Loucy (cell line): ENCODE results near the gene BTBD9.

Experiments
- H2AFZ ChIP-seq: fragments of 200-600 bp; sonication (generic); 2 replicates; pipeline ENCODE4 v1.6.0; 2016; ENCODE audit warnings: antibody characterized with exemption, mild to moderate bottlenecking, low read length, moderate library complexity
- H3F3A ChIP-seq: fragments of 200-600 bp; 2 replicates; pipeline ENCODE4 v1.6.0; 2016; ENCODE audit warnings: antibody characterized with exemption, low read depth, mild to moderate bottlenecking
- H3K27me3 ChIP-seq: fragments of 200-600 bp; sonication (generic); 2 replicates; pipeline ENCODE4 v1.6.1; 2014; ENCODE audit warnings: low read length, mild to moderate bottlenecking; ENCODE audit not compliant: insufficient read depth, poor library complexity, severe bottlenecking
- H3K36me3 ChIP-seq: fragments of 200-600 bp; sonication (generic); 2 replicates; pipeline ENCODE4 v1.6.1; 2016; ENCODE audit warnings: low read length; ENCODE audit not compliant: insufficient read depth
- H3K4me1 ChIP-seq: fragments of 200-600 bp; sonication (generic); 2 replicates; pipeline ENCODE4 v1.5.1; 2014; ENCODE audit warnings: low read length, mild to moderate bottlenecking; ENCODE audit not compliant: insufficient read depth, poor library complexity, severe bottlenecking
- H3K4me2 ChIP-seq: fragments of 200-600 bp; sonication (generic); 2 replicates; pipeline ENCODE4 v1.6.0; 2014; ENCODE audit warnings: antibody characterized with exemption, low read length, low read depth, mild to moderate bottlenecking; ENCODE audit not compliant: poor library complexity, severe bottlenecking
- H3K4me3 ChIP-seq: fragments of 200-600 bp; sonication (generic); 2 replicates; pipeline ENCODE4 v1.5.1; 2014; ENCODE audit warnings: low read length, mild to moderate bottlenecking, mixed read lengths; ENCODE audit not compliant: poor library complexity, severe bottlenecking
- H3K79me2 ChIP-seq: fragments of 200-600 bp; sonication (generic); 2 replicates; pipeline ENCODE4 v1.6.1; 2014; ENCODE audit warnings: low read length; ENCODE audit not compliant: insufficient read depth
- H3K9ac ChIP-seq: fragments of 200-600 bp; sonication (generic); 2 replicates; pipeline ENCODE4 v1.6.0; 2014; ENCODE audit warnings: mild to moderate bottlenecking, low read depth, low read length, moderate library complexity; ENCODE audit not compliant: poor library complexity, severe bottlenecking
- H3K9me2 ChIP-seq: fragments of 200-600 bp; sonication (generic); replicated peaks from 2 replicates; pipeline ENCODE4 v1.6.1; 2016; ENCODE audit warnings: low read depth, low read length, mixed read lengths
- H3K9me3 ChIP-seq: fragments of 200-600 bp; sonication (generic); 2 replicates; pipeline ENCODE4 v1.6.1; 2014; ENCODE audit warnings: mild to moderate bottlenecking, antibody characterized with exemption, low read length, low read depth; ENCODE audit not compliant: insufficient read depth
- H4K20me1 ChIP-seq: fragments of 200-600 bp; sonication (generic); 2 replicates; pipeline ENCODE4 v1.6.0; 2014; ENCODE audit warnings: antibody characterized with exemption, low read length, mild to moderate bottlenecking; ENCODE audit not compliant: insufficient read depth, poor library complexity, severe bottlenecking
- EZH2phosphoT487 ChIP-seq: fragments of 200-600 bp; IDR thresholded peaks from 2 replicates; pipeline ENCODE4 v1.6.1; 2018; ENCODE audit warnings: antibody characterized with exemption, mild to moderate bottlenecking, moderate library complexity, borderline replicate concordance
- TF ChIP-seq, protein P1 (sequence below): fragments of 200-600 bp; sonication (generic); conservative IDR thresholded peaks from 2 replicates; pipeline ENCODE4 v1.5.1; 2014; ENCODE audit warnings: mild to moderate bottlenecking, antibody characterized with exemption, low read length

Gene BTBD9

DNA sequence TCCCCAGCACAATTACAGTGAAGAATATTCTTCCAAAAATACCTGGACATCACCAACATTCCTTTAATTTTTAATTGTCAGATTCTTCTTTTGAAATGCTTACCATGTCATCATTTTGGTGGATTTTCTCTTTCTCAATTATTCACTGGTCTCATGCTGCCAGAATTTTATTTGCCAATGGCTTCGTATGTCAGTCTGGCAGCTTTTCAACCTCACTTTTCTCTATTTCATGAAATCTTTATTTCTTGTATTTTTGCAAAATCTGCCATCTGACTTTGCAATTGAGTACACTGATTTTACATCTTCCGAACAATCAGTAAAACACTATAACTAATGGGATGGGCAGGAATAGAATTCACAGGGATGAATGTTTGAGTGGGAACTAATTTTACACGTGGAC, 84.1 kb downstream of the BTBD9 start:
- no peak overlapping the region for H3K4me3 ChIP-seq
- no peak overlapping the region for H3K4me2 ChIP-seq
- H3K4me1 ChIP-seq = no peaks in the 10 kb centered on the region
- H3K9me2 ChIP-seq = no peaks in the 10 kb centered on the region
- H3K9ac ChIP-seq = no peak overlapping the region
- H3K27me3 ChIP-seq = no peaks in the 10 kb centered on the region
- H3K9me3 ChIP-seq = no peaks in the 10 kb centered on the region
- H4K20me1 ChIP-seq = no peaks in the 10 kb centered on the region
- no peaks in the 10 kb centered on the region for H3K36me3 ChIP-seq
- no peak overlapping the region for H2AFZ ChIP-seq
- no peaks in the 10 kb centered on the region for H3F3A ChIP-seq
- no peak for TF ChIP-seq EZH2phosphoT487
- TF ChIP-seq, protein P1, sequence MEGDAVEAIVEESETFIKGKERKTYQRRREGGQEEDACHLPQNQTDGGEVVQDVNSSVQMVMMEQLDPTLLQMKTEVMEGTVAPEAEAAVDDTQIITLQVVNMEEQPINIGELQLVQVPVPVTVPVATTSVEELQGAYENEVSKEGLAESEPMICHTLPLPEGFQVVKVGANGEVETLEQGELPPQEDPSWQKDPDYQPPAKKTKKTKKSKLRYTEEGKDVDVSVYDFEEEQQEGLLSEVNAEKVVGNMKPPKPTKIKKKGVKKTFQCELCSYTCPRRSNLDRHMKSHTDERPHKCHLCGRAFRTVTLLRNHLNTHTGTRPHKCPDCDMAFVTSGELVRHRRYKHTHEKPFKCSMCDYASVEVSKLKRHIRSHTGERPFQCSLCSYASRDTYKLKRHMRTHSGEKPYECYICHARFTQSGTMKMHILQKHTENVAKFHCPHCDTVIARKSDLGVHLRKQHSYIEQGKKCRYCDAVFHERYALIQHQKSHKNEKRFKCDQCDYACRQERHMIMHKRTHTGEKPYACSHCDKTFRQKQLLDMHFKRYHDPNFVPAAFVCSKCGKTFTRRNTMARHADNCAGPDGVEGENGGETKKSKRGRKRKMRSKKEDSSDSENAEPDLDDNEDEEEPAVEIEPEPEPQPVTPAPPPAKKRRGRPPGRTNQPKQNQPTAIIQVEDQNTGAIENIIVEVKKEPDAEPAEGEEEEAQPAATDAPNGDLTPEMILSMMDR = no peak
- no peaks in the 10 kb centered on the region for H3K79me2 ChIP-seq

DNA sequence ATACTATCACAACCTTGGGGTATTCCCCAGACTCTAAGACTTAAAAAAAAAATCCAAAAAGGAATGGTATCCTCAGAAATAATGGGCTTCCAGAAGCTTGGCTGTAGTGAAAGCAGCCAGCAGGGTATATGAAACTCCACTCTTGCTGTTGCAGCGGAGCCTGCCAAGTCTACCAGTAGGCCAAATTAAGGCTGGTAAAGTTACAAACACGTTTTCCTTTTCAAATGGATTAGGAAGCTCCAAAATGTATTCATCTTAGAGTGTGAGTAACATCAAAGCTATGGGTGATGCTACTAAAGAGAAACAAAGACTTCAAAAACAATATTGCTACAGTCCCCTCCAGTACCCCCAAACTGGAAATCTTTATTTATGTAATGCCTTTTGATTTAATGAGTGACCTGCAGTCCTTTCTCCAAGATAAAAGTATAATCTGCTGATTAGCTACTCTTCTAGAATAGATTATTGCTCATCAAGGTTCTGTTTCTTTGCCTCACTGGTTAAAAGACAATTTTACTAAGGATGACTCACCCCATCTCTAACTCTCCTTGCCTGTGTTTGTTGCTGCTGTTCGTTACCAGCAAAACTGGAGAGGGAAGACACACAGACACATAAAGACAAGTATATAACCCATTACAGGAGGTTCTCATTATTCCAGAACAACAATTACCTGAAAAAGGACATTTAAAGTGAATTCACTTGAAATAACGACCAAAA, 84.9 kb downstream of the BTBD9 start:
- Histone ChIP-seq H3F3A (no peaks in the 10 kb centered on the region), H3K9me2 (no peaks in the 10 kb centered on the region), H4K20me1 (no peaks in the 10 kb centered on the region), H2AFZ (no peak overlapping the region), H3K9ac (no peak overlapping the region), H3K4me3 (no peak overlapping the region), H3K4me2 (no peak overlapping the region), H3K36me3 (no peaks in the 10 kb centered on the region), H3K79me2 (no peaks in the 10 kb centered on the region), H3K27me3 (no peaks in the 10 kb centered on the region), H3K9me3 (no peaks in the 10 kb centered on the region), H3K4me1 (no peaks in the 10 kb centered on the region)
- TF ChIP-seq, protein P1 = no peak
- TF ChIP-seq EZH2phosphoT487 = no peak

DNA sequence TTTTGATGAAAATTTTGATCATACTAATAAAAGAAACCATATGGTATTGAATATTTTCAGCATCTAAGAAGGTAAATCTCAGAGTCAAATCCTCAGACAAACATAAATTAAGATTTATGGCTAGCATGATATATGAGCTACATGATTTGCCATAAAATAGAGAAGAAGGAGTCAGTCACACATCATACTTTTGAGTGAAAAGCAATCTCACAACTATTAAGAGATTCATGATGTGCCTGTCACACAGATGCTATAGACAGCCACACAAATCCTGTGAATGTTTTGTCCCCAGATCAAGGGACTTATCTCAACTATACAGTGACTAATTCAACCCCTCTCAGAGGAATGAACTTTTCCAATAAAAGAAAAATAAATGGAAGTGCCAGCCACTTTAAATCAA, 85.7 kb downstream of the BTBD9 start:
- H3K36me3 ChIP-seq = no peaks in the 10 kb centered on the region
- TF ChIP-seq EZH2phosphoT487 = no peak
- TF ChIP-seq, protein P1 = no peak
- no peaks in the 10 kb centered on the region for H3K4me1 ChIP-seq
- no peaks in the 10 kb centered on the region for H3K9me3 ChIP-seq
- no peaks in the 10 kb centered on the region for H3K27me3 ChIP-seq
- no peaks in the 10 kb centered on the region for H3K79me2 ChIP-seq
- no peaks in the 10 kb centered on the region for H3F3A ChIP-seq
- no peaks in the 10 kb centered on the region for H3K9me2 ChIP-seq
- no peak overlapping the region for H3K4me3 ChIP-seq
- H4K20me1 ChIP-seq = no peaks in the 10 kb centered on the region
- no peak overlapping the region for H3K9ac ChIP-seq
- no peak overlapping the region for H2AFZ ChIP-seq
- no peak overlapping the region for H3K4me2 ChIP-seq
